Uterus (tissue), 2 donors: Measurements from ENCODE around the gene ANKFN1.

Source experiments
- CTCF ChIP-seq, 4 experiments: fragments of 200-600 bp in 2 of 4; fragments of 450-650 bp in 2 of 4; sonication (generic) in 2 of 4; IDR thresholded peaks; one replicate each; pipeline ENCODE4 v1.5.1; 2016 to 2019; ENCODE audit warnings: antibody characterized with exemption in 4 of 4, mild to moderate bottlenecking in 2 of 4, moderate library complexity in 1 of 4
- POLR2A ChIP-seq, 2 donors: fragments of 450-650 bp; IDR thresholded peaks; one replicate each; pipeline ENCODE4 v1.6.1; 2016; ENCODE audit warnings: antibody characterized with exemption in 2 of 2, mild to moderate bottlenecking in 1 of 2, moderate library complexity in 1 of 2

GRCh38 chr17:56290101-56290801 is 137.0 kb downstream of the ANKFN1 start:
- TF ChIP-seq CTCF (IDR thresholded peaks at IDR 0.05) (no peak), POLR2A (IDR thresholded peaks at IDR 0.05) (no peak)
